Activated CD4-positive, alpha-beta T cell treated with anti-CD3 and anti-CD28 coated beads for 36 hours (primary cell): ENCODE results near the gene DTL. TPM values are rescaled to one million over a fixed set of nuclear protein-coding genes. Genes with fewer than 3 reads are reported as not detected.
"Not testable (repeated sequence)": the region's sequence is repeated elsewhere in the genome, so short reads cannot be mapped to it uniquely, and the experiment has no call there.

Source experiments
- ATAC-seq: fragments of 200-7000 bp; cut with Tn5 transposase; one replicate; pipeline ENCODE4 v1.10.0; 2021; ENCODE audit warnings: mild to moderate bottlenecking, moderate library complexity
- CTCF ChIA-PET: fragments of 350-600 bp; sonication (Branson Sonifier 250); formaldehyde crosslinking; loops from one replicate; lab custom pipeline; 2021; ENCODE audit warnings: antibody characterized with exemption; lab: Charles Lee
- POLR2A ChIA-PET: fragments of 350-600 bp; sonication (Branson Sonifier 250); formaldehyde crosslinking; loops from one replicate; lab custom pipeline; 2021; ENCODE audit warnings: antibody characterized with exemption, inconsistent platforms; lab: Charles Lee
- DNase-seq: peaks from one replicate; pipeline ENCODE4 v3.0.0-alpha.2; 2020
- H3K27ac Mint-ChIP-seq: one replicate; pipeline ENCODE4 v1.8.0; 2021; ENCODE audit warnings: mixed read lengths
- H3K27me3 Mint-ChIP-seq: one replicate; pipeline ENCODE4 v1.8.0; 2021; ENCODE audit warnings: mixed read lengths
- H3K36me3 Mint-ChIP-seq: one replicate; pipeline ENCODE4 v1.8.0; 2021; ENCODE audit warnings: low read depth, mixed read lengths
- H3K4me1 Mint-ChIP-seq: one replicate; pipeline ENCODE4 v1.8.0; 2021; ENCODE audit warnings: mixed read lengths
- H3K4me3 Mint-ChIP-seq: one replicate; pipeline ENCODE4 v1.8.0; 2021; ENCODE audit warnings: mild to moderate bottlenecking, moderate library complexity, mixed read lengths
- H3K9me3 Mint-ChIP-seq: one replicate; pipeline ENCODE4 v1.8.0; 2021; ENCODE audit warnings: low read depth, mixed read lengths
- intact Hi-C, 2 experiments: fragments of 100-400 bp; cut with DNase I in 1 of 2; cut with micrococcal nuclease in 1 of 2; formaldehyde crosslinking; loops; one replicate each; pipeline versions ENCODE4 v1.14.2 to v1.15.1; 2022 to 2024; cut with DNase I, micrococcal nuclease
- total RNA-seq, 2 experiments: library from RNA; stranded (reverse); gene quantifications; one replicate each; pipeline ENCODE4 v1.2.3, GENCODE V29; 2021

DTL gene, protein sequence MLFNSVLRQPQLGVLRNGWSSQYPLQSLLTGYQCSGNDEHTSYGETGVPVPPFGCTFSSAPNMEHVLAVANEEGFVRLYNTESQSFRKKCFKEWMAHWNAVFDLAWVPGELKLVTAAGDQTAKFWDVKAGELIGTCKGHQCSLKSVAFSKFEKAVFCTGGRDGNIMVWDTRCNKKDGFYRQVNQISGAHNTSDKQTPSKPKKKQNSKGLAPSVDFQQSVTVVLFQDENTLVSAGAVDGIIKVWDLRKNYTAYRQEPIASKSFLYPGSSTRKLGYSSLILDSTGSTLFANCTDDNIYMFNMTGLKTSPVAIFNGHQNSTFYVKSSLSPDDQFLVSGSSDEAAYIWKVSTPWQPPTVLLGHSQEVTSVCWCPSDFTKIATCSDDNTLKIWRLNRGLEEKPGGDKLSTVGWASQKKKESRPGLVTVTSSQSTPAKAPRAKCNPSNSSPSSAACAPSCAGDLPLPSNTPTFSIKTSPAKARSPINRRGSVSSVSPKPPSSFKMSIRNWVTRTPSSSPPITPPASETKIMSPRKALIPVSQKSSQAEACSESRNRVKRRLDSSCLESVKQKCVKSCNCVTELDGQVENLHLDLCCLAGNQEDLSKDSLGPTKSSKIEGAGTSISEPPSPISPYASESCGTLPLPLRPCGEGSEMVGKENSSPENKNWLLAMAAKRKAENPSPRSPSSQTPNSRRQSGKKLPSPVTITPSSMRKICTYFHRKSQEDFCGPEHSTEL
- 100 to 1,000 TPM in 1 of 2 experiments, 10 to 100 TPM in 1; 82.1 to 114 TPM for total RNA-seq

DNA sequence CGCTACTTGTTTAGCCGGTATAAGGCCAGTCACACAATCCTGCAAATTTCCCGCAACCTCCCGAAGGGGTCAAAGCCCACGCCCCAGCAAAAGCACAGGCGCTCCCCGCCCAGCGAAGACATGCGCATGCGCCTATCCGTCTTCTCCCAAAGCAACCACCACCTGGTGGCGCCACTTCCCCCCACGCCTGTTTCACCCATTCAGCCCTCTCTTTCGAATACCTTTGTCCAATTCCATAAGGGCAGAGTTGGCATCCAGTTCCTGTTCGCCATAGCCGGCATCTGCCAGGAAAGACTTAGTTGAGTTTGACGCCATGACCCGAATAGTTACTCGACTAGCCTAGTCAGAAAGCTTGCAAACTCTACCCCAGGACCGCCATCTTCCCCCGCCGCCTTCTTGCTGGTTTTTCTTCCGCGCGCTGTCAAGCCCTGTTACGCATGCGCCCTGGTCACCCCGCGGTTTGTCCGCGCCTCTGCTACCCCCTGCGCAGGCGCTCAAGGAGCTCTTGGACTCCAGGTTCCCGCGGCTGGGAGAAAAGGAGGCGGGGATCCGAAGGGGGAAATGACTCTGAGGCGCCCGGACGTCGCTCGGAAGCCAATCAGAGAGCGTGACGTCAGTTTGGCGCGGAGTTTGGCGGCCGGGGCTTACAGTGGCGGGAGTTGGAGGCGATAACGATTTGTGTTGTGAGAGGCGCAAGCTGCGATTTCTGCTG, at the start of gene DTL, which contains the start of gene INTS7:
TSS of gene DTL (plus strand) at position 626 of the 712 bp plus-strand sequence. CDS start 143 bp downstream, outside the sequence.
TSS of gene INTS7 (minus strand) at position 435 of the 712 bp plus-strand sequence. CDS start at position 315, 120 bp downstream.
- Mint-ChIP-seq H3K27ac (peak within 1 kb of the TSS; percentile 100), H3K4me1 (peaks cover 56% of the 10 kb centered on the region), H3K27me3 (no peaks in the 10 kb centered on the region), H3K4me3 (peak within 1 kb of the TSS; percentile 85), H3K9me3 (no peaks in the 10 kb centered on the region), H3K36me3 (peaks cover 47% of the 10 kb centered on the region)
- ChIA-PET CTCF (interaction anchor here (0.5 to 3.3 kb wide), 53 partner anchors 9 to 822 kb away, joined by 3 to 26 read pairs (median 4); no protein-coding TSS in a partner anchor), POLR2A (interaction anchor here (0.6 to 2.4 kb wide), 13 partner anchors 13 to 1589 kb away, joined by 3 to 11 read pairs (median 5); partner anchors contain the start of genes NEK2, PPP2R5A and SLC30A1)
- DNase-seq, result peak; percentile 99
- ATAC-seq, result peak; percentile 83
- intact Hi-C loops, result loop anchor here (1.0 to 10.0 kb wide), 21 partner anchors 23 to 980 kb away; partner anchors contain the start of genes LPGAT1 (in 2 of the 2), NENF (in 2 of the 2), PPP2R5A (in 2 of the 2) and SLC30A1 (in 2 of the 2)

DNA sequence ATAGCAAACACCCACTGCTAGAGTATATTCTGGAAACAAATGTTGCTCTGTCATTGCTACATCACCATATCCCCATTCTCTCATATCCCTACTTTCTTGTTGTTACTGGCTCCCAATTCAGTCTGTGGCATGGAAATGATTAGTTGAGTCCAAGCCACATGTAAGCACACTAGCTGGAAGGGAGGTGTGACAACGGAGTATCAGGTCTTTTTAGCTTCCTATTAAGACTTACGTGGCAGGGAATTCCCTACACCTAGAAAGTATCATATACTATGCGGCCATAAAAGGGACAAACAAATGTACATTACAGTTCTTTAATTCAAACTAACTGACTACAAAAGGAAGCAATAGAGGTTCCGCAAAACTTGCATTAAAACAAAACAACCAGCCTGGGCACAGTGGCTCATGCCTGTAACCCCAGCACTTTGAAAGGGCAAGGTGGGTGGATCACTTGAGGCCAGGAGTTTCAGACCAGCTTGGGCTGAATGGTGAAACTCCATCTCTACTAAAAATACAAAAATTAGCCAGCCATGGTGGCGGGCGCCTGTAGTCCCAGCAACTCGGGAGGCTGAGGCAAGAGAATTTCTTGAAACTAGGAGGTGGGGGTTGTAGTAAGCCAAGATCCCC, 48.8 kb upstream of the DTL start:
- DNase-seq (no peak), ATAC-seq (no peak)
- peaks cover 25% of the 10 kb centered on the region for H3K36me3 Mint-ChIP-seq
- intact Hi-C loops, result no loop called here
- ChIA-PET POLR2A (no interaction called here), CTCF (interaction anchor here (1.5 kb wide), 1 partner anchor 469 kb away, joined by 3 read pairs; no protein-coding TSS in a partner anchor)
- H3K27me3 Mint-ChIP-seq, result no peaks in the 10 kb centered on the region
- no peaks in the 10 kb centered on the region for H3K9me3 Mint-ChIP-seq
- peaks cover 10% of the 10 kb centered on the region for H3K4me1 Mint-ChIP-seq
- no peak overlapping the region for H3K4me3 Mint-ChIP-seq
- no peak overlapping the region for H3K27ac Mint-ChIP-seq

DNA sequence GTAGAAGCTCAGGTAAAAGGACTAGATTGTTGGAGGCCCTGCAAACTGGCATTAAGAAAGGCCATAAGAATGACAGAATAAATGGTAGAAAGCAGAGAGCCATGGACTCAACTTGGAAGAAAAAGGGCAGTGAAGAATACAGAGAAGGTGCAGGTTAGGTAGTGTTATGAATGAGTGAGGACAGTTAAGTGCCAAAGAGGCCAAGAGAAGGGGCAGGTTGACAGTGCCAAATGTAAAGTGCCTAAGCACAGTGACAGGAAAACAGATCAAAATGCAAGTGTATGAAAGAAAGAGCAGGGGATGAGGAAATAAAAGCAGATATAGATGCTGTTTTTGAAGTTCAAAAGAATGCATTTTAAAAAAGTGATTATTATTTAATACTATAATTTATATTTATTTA, 43.9 kb upstream of the DTL start:
- Mint-ChIP-seq H3K9me3 (no peaks in the 10 kb centered on the region), H3K4me1 (peaks cover 9% of the 10 kb centered on the region), H3K4me3 (no peak overlapping the region), H3K27ac (no peak overlapping the region), H3K36me3 (peaks cover 22% of the 10 kb centered on the region), H3K27me3 (no peaks in the 10 kb centered on the region)
- DNase-seq (no peak), ATAC-seq (no peak)
- ChIA-PET CTCF (interaction anchor here (1.5 kb wide), 1 partner anchor 311 kb away, joined by 3 read pairs; no protein-coding TSS in a partner anchor), POLR2A (no interaction called here)
- intact Hi-C loops, result no loop called here

DNA sequence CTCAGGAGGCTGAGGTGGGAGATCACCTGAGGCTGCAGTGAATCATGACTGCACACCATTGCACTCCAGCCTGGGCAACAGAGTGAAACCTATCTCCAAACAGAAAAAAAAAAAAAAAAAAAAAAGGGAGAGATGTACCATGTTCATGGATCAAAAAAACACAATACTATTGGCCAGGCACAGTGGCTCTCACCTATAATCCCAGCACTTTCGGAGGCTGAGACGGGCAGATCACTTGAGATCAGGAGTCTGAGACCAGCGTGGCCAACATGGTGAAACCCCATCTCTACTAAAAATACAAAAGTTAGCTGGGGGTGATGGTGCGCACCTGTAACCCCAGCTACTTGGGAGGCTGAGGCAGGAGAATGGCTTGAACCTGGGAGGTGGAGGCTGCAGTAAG, 38.1 kb upstream of the DTL start:
- H3K9me3 Mint-ChIP-seq, DNase-seq, H3K27ac Mint-ChIP-seq, intact Hi-C loops, POLR2A ChIA-PET, CTCF ChIA-PET, ATAC-seq, H3K4me3 Mint-ChIP-seq, H3K27me3 Mint-ChIP-seq, H3K4me1 Mint-ChIP-seq: not testable (repeated sequence)
- H3K36me3 Mint-ChIP-seq, result peaks cover 33% of the 10 kb centered on the region

DNA sequence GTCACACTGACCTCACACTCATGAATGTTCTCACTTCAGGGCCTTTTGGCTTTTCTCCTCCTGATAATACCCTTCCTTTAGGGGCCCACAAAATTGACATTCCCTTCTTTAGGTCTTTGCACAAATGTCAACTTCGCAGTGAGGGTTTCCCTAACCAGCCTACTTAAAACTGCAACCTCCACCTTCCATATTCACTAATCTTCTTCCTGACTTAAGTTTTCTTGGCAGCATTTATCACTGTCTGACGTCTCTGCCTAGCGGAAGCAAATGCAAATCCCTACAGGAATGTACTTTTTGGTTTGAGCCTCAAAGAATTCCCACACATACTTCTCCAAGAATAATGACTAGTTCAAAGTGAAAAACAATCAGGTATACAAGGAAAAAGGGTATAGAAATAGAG, 33.0 kb upstream of the DTL start:
- Mint-ChIP-seq H3K9me3 (no peaks in the 10 kb centered on the region), H3K36me3 (peaks cover 29% of the 10 kb centered on the region), H3K27ac (no peak overlapping the region), H3K4me1 (peaks cover 3% of the 10 kb centered on the region), H3K27me3 (no peaks in the 10 kb centered on the region), H3K4me3 (no peak overlapping the region)
- intact Hi-C loops, result no loop called here
- POLR2A ChIA-PET, result no interaction called here
- CTCF ChIA-PET, result interaction anchor here (0.6 to 1.3 kb wide), 2 partner anchors 10 to 71 kb away, joined by 3 to 4 read pairs; no protein-coding TSS in a partner anchor
- ATAC-seq (no peak), DNase-seq (no peak)

DNA sequence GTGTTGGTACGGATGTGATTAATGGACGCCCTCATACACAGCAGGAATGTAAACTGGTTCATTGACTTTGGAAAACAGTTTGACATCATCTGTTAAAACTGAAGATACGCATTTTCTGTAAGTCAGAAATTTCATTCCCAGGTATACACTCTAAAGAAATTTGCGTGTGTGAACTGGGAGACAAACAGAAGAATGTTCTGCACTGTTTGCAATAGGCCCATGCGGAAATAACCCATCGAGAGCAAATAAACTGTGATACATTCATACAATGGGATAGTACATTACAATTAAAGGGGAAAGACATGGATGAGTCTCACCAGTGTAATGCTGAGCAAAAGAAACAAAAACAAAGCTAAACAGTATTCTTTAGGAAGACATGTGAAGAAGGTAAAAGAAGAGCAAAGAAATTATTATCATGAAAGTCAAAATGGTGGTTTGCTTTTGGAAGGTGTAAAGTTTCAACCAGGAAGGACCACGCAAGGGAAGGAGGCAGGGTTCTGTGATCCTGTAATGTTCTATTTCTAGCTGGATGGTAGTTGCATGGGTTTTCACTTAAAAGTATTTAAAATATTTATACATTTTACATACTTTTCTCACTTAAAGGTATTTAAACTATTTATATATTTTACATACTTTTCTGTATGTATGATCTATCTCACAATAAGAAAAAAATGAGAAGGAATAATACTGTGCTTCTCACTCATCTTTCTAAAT, 30.5 kb upstream of the DTL start:
- peaks cover 24% of the 10 kb centered on the region for H3K36me3 Mint-ChIP-seq
- no peaks in the 10 kb centered on the region for H3K9me3 Mint-ChIP-seq
- ChIA-PET POLR2A (no interaction called here), CTCF (interaction anchor here (0.9 to 1.3 kb wide), 5 partner anchors 8 to 450 kb away, joined by 3 to 6 read pairs (median 4); partner anchors contain the start of genes DTL and INTS7)
- no peak overlapping the region for H3K4me3 Mint-ChIP-seq
- no peak overlapping the region for H3K27ac Mint-ChIP-seq
- intact Hi-C loops, result no loop called here
- peaks cover 3% of the 10 kb centered on the region for H3K4me1 Mint-ChIP-seq
- ATAC-seq (no peak), DNase-seq (no peak)
- no peaks in the 10 kb centered on the region for H3K27me3 Mint-ChIP-seq

DNA sequence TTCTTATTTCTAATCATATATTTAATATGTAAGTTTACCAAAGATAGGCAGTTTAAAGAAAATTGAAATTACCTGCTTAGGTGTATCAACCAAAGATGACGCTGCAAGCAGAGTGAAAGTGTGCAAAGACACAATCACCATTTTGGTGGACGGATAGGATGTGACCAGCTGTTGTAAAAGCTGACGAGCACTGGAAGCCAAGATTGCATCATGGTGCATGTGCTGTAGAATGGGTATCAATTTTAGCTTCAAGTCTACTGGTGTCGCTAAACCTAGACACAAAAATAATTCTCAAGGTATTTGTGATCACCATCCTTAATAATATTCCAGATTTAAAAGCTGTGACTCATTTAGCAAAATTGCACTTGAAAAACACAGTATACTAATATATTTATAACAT, 28.4 kb upstream of the DTL start:
- Mint-ChIP-seq H3K4me3 (no peak overlapping the region), H3K27ac (no peak overlapping the region), H3K4me1 (peaks cover 3% of the 10 kb centered on the region), H3K36me3 (peaks cover 22% of the 10 kb centered on the region), H3K9me3 (no peaks in the 10 kb centered on the region), H3K27me3 (no peaks in the 10 kb centered on the region)
- DNase-seq (no peak), ATAC-seq (no peak)
- intact Hi-C loops, result no loop called here
- ChIA-PET CTCF (no interaction called here), POLR2A (no interaction called here)

DNA sequence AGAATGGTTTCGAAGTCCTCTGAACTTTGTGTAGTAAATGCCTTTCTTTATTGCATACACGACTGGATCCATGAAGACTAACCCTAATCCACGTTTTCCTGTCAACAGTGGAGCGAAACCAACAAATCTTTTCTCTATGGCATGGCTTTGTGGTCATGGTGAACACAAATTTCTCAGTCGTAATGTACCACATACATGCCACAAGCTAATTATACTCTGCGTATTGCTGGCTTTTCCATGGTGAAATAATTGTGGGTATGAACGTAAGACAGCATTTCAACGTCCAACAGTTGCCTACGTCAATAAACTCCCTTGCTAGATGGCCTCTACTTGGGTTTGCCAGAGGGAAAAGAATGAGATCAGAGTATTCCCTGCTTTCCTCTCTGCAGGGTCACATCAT, 27.7 kb upstream of the DTL start:
- DNase-seq (no peak), ATAC-seq (no peak)
- Mint-ChIP-seq H3K27me3 (no peaks in the 10 kb centered on the region), H3K4me3 (no peak overlapping the region), H3K27ac (no peak overlapping the region), H3K36me3 (peaks cover 23% of the 10 kb centered on the region), H3K4me1 (peaks cover 2% of the 10 kb centered on the region), H3K9me3 (no peaks in the 10 kb centered on the region)
- ChIA-PET CTCF (no interaction called here), POLR2A (no interaction called here)
- intact Hi-C loops, result no loop called here

DNA sequence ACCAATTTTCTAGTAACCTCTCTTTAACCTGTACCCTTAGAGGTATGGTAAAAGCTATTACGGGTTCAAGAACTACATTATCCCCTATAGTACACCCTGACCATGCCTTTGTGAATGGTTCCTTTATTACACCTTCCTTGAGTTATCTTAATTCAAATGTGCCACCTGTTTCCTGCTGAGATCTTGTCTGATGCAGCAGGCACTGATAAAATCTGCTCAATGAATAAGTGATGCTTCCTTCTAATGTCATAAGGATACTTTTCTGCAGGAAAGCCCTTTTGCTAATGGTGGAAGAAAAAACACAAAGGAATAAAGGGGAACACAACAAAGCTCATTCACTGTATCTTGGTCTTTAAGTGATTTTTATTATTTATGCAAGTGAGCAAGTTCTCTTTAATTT, 26.0 kb upstream of the DTL start:
- no peaks in the 10 kb centered on the region for H3K4me1 Mint-ChIP-seq
- no peak for DNase-seq
- H3K9me3 Mint-ChIP-seq, result no peaks in the 10 kb centered on the region
- H3K27ac Mint-ChIP-seq, result no peak overlapping the region
- intact Hi-C loops, result no loop called here
- H3K27me3 Mint-ChIP-seq, result no peaks in the 10 kb centered on the region
- H3K36me3 Mint-ChIP-seq, result peaks cover 21% of the 10 kb centered on the region
- no peak for ATAC-seq
- CTCF ChIA-PET, result interaction anchor here (0.6 to 1.3 kb wide), 7 partner anchors 8 to 449 kb away, joined by 3 to 4 read pairs (median 4); partner anchors contain the start of genes DTL and INTS7
- POLR2A ChIA-PET, result no interaction called here
- no peak overlapping the region for H3K4me3 Mint-ChIP-seq

DNA sequence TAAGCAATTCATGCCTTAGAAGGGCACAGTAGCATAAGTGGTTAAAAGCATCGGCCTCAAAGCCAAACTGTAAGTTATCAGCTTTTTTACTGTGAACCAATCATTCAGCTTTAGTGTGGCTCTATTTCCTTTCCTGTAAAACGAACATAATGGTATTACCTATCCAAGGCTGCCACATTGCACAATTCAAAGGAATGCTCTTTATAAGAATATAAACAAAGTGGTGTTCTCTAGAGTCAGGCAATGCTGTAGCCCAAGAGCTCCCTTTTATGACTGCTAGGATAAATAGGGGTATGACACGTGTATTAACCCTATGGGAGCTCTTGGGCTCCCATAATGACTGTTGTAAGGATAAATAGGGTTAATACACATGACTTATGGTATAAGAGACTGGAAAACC, 25.5 kb upstream of the DTL start:
- H3K27me3 Mint-ChIP-seq, result no peaks in the 10 kb centered on the region
- POLR2A ChIA-PET, result no interaction called here

More for the DNA sequence above, 25.5 kb upstream of the DTL start:
- H3K9me3 Mint-ChIP-seq, result no peaks in the 10 kb centered on the region
- intact Hi-C loops, result loop anchor here (5.0 kb wide), 3 partner anchors 313 to 447 kb away; no protein-coding TSS in a partner anchor
- H3K27ac Mint-ChIP-seq, result no peak overlapping the region
- ATAC-seq, result no peak
- H3K36me3 Mint-ChIP-seq, result peaks cover 20% of the 10 kb centered on the region
- H3K4me3 Mint-ChIP-seq, result no peak overlapping the region
- DNase-seq, result no peak
- CTCF ChIA-PET, result interaction anchor here (0.5 to 1.3 kb wide), 7 partner anchors 12 to 945 kb away, joined by 3 to 4 read pairs (median 3); partner anchors contain the start of genes DTL and INTS7
- no peaks in the 10 kb centered on the region for H3K4me1 Mint-ChIP-seq
